ENCODE measurements around the gene COASY. TPM values are rescaled to one million over a fixed set of nuclear protein-coding genes. Genes with fewer than 3 reads are reported as not detected.

COASY gene
- polyA plus RNA-seq, 3 donors = 52.6 to 63.8 (median 57.9) TPM

DNA sequence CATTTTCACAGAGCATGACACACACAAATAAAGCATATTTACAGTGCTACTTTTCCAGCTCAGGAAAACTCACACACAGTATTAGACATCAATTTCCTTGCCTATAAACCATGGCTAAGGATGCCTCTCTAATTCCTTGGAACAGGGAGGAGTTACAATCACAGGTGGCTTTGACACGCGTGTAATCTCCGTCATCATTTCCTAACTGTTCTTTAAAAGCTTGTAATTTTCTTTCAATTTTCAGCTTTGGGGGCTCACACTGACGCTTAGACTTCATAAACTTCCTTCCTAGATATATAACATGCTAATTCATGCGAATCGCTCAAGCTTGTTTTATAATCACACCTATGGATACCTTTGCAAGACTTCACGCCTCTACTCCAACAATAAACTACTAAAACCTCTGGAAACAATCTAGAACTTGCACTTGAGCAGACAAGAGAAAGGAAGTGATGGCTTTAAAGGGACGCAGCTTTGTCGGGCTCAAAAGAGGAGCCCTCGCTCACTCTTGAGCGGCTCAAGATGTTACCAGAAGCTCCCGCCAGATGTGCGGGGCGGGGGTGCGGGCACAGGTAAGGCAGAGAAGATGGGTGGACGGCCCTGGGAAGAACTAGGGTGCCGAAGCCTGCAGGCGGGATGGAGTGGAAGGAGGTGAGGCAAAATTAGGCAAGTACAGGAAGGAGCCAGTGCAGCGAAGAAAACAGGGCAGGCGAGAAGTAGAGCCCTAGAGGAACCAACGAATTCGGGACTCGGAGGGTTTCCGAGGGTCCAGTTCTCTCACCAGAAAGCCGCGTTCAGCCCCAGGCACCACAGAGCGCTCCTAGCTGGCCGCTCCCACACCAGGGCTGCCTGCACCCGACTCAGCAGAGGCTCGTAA, 46.6 kb downstream of the COASY start:
- H3K27me3 ChIP-seq (ENCODE audit: control insufficient read depth in 2 of 2, insufficient read depth in 2 of 2, low read length in 2 of 2) = no peaks in the 10 kb centered on the region
- peak overlapping the region; percentile 93 for H2AFZ ChIP-seq (ENCODE audit: insufficient read depth, low read depth, low read length, poor library complexity, severe bottlenecking)
- TF ChIP-seq, protein P1, sequence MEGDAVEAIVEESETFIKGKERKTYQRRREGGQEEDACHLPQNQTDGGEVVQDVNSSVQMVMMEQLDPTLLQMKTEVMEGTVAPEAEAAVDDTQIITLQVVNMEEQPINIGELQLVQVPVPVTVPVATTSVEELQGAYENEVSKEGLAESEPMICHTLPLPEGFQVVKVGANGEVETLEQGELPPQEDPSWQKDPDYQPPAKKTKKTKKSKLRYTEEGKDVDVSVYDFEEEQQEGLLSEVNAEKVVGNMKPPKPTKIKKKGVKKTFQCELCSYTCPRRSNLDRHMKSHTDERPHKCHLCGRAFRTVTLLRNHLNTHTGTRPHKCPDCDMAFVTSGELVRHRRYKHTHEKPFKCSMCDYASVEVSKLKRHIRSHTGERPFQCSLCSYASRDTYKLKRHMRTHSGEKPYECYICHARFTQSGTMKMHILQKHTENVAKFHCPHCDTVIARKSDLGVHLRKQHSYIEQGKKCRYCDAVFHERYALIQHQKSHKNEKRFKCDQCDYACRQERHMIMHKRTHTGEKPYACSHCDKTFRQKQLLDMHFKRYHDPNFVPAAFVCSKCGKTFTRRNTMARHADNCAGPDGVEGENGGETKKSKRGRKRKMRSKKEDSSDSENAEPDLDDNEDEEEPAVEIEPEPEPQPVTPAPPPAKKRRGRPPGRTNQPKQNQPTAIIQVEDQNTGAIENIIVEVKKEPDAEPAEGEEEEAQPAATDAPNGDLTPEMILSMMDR (IDR thresholded peaks at IDR 0.05) = no peak
- no peaks in the 10 kb centered on the region for H3K9me3 ChIP-seq (replicated peaks in 1 of 2; ENCODE audit: control insufficient read depth in 1 of 2, insufficient read depth in 1 of 2, low read length in 2 of 2)
- H3K27me3 Mint-ChIP-seq (ENCODE audit: low read depth in 3 of 3) = peaks cover 0 to 1% (median 0%) of the 10 kb centered on the region in 3 donors
- peak overlapping the region; percentile 72 to 90 for H3K27ac ChIP-seq (ENCODE audit: low read depth in 1 of 2, low read length in 2 of 2)
- peaks cover 27 to 37% of the 10 kb centered on the region in 2 donors for H3K36me3 Mint-ChIP-seq
- peaks cover 31% of the 10 kb centered on the region for H3K4me1 Mint-ChIP-seq
- H3K4me1 ChIP-seq (ENCODE audit: control insufficient read depth in 1 of 2, insufficient read depth in 2 of 2, low read length in 2 of 2) = peaks cover 21 to 32% of the 10 kb centered on the region in 2 donors
- peaks cover 0 to 2% (median 0%) of the 10 kb centered on the region in 7 donors for H3K9me3 Mint-ChIP-seq
- DNase-seq = no peak
- WGBS (ENCODE audit: insufficient coverage) = 0% methylated on average over 26 of the region's 30 CpGs
- peak overlapping the region; percentile 84 to 96 (median 95) for H3K27ac Mint-ChIP-seq
- H3K4me3 Mint-ChIP-seq = peak overlapping the region; percentile 100
- H4K20me1 ChIP-seq (ENCODE audit: insufficient read depth, low read length) = peaks cover 56% of the 10 kb centered on the region
- peak overlapping the region; percentile 91 for H3K9ac ChIP-seq (ENCODE audit: insufficient read depth, low read length, poor library complexity, severe bottlenecking)
- H3K36me3 ChIP-seq (replicated peaks in 1 of 2; ENCODE audit: control insufficient read depth in 1 of 2, insufficient read depth in 2 of 2, low read length in 2 of 2) = peaks cover 13 to 37% of the 10 kb centered on the region in 2 donors
- peak overlapping the region; percentile 80 to 98 (median 92) for H3K4me3 ChIP-seq (replicated peaks in 1 of 3; ENCODE audit: low read depth in 2 of 3, low read length in 3 of 3)
- peak overlapping the region; percentile 86 for H3K4me2 ChIP-seq (replicated peaks; ENCODE audit: extremely low read depth, low read length, poor library complexity, severe bottlenecking)
- H3K79me2 ChIP-seq (ENCODE audit: insufficient read depth, low read length) = peaks cover 60% of the 10 kb centered on the region
- intact Hi-C loops (cut with micrococcal nuclease) = loop anchor here (2.0 to 5.0 kb wide), 2 partner anchors 41 to 68 kb away; partner anchors contain the start of genes MLX (in 1 of the 2) and PLEKHH3 (in 1 of the 2)

DNA sequence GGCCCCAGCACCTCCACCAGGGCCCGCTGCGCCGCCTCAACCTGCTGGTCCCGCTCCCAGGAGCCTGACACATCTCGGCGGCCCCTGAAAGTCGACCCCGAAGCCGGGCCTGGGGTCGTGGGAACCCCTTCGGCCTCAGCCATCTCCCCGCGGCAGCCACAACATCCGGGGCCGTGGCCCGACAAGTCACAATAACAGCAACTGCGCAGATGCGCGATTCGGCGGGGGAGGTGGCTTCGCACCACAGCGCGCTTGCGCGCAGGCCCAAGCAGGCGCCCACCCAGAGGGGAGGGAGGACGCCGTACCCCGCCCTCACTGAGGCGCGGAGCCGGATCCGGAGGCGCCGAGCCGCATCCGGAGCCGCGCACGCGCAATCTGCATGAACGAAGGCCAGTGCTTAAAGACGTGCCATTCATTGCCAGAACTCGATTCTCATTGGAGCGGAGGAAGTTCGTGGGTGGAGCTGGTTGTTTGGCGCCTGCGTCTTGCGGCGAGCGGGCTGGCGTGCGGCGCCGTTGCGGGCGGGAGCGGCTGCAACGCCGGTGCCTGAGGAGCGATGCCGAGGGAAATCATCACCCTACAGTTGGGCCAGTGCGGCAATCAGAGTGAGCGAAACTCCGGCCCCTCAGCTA, 47.4 kb downstream of the COASY start, which contains the start of the genes RETREG3 and TUBG1:
RETREG3 (minus strand) TSS at position 193 of the 632 bp plus-strand sequence; CDS start at position 143, 50 bp downstream.
TUBG1 (plus strand) TSS at position 502 of the 632 bp plus-strand sequence; CDS start at position 557, 55 bp downstream.
- peak within 1 kb of the TSS; percentile 72 to 90 for H3K27ac ChIP-seq (ENCODE audit: low read depth in 1 of 2, low read length in 2 of 2)
- DNase-seq = peak; percentile 99 to 100 (median 99)
- peak within 1 kb of the TSS; percentile 86 for H3K4me2 ChIP-seq (replicated peaks; ENCODE audit: extremely low read depth, low read length, poor library complexity, severe bottlenecking)
- Mint-ChIP-seq H3K4me3 (peak within 1 kb of the TSS; percentile 100), H3K36me3 (peaks cover 30 to 37% of the 10 kb centered on the region in 2 donors), H3K4me1 (peaks cover 31% of the 10 kb centered on the region), H3K27me3 (ENCODE audit: low read depth in 3 of 3) (peaks cover 0 to 3% (median 0%) of the 10 kb centered on the region in 3 donors), H3K27ac (peak within 1 kb of the TSS; percentile 84 to 96 (median 95)), H3K9me3 (peaks cover 0 to 2% (median 0%) of the 10 kb centered on the region in 7 donors)
- H3K4me3 ChIP-seq (replicated peaks in 1 of 3; ENCODE audit: low read depth in 2 of 3, low read length in 3 of 3) = peak within 1 kb of the TSS; percentile 80 to 98 (median 92)
- peak within 1 kb of the TSS; percentile 93 for H2AFZ ChIP-seq (ENCODE audit: insufficient read depth, low read depth, low read length, poor library complexity, severe bottlenecking)
- H3K9ac ChIP-seq (ENCODE audit: insufficient read depth, low read length, poor library complexity, severe bottlenecking) = peak within 1 kb of the TSS; percentile 91
- TF ChIP-seq, protein P1 (IDR thresholded peaks at IDR 0.05) = peak; percentile 20
- peaks cover 48% of the 10 kb centered on the region for H4K20me1 ChIP-seq (ENCODE audit: insufficient read depth, low read length)
- peaks cover 21 to 32% of the 10 kb centered on the region in 2 donors for H3K4me1 ChIP-seq (ENCODE audit: control insufficient read depth in 1 of 2, insufficient read depth in 2 of 2, low read length in 2 of 2)
- H3K9me3 ChIP-seq (replicated peaks in 1 of 2; ENCODE audit: control insufficient read depth in 1 of 2, insufficient read depth in 1 of 2, low read length in 2 of 2) = no peaks in the 10 kb centered on the region
- H3K27me3 ChIP-seq (ENCODE audit: control insufficient read depth in 2 of 2, insufficient read depth in 2 of 2, low read length in 2 of 2) = no peaks in the 10 kb centered on the region
- peaks cover 53% of the 10 kb centered on the region for H3K79me2 ChIP-seq (ENCODE audit: insufficient read depth, low read length)
- intact Hi-C loops (cut with micrococcal nuclease) = loop anchor here (2.0 to 5.0 kb wide), 2 partner anchors 42 to 68 kb away; partner anchors contain the start of genes MLX (in 1 of the 2) and PLEKHH3 (in 1 of the 2)
- peaks cover 21 to 42% of the 10 kb centered on the region in 2 donors for H3K36me3 ChIP-seq (replicated peaks in 1 of 2; ENCODE audit: control insufficient read depth in 1 of 2, insufficient read depth in 2 of 2, low read length in 2 of 2)
- under 1% methylated on average over 66 of the region's 66 CpGs for whole genome bisulfite sequencing (ENCODE audit: insufficient coverage)
